ENCODE measurements around the gene ARL4C.

The ARL4C gene

GRCh38 chr2:234496835-234497593 lies at the start of gene ARL4C:
Gene ARL4C, minus strand, starts transcription at chr2:234497081. Its CDS starts 495 bp downstream, at chr2:234496586.
- FAIRE-seq, result no peak

- no peak for FAIRE-seq
Observed at GRCh38 chr2:234544659-234545611, 48.1 kb upstream of the ARL4C start.

GRCh38 chr2:234542742-234543141 lies 45.9 kb upstream of the ARL4C start:
- no peak for FAIRE-seq

- no peak for FAIRE-seq
Observed at GRCh38 chr2:234537929-234538328, 41.0 kb upstream of the ARL4C start.

- FAIRE-seq, result no peak
Observed at GRCh38 chr2:234536178-234536965, 39.5 kb upstream of the ARL4C start.

- no peak for FAIRE-seq
Observed at GRCh38 chr2:234535464-234535863, 38.6 kb upstream of the ARL4C start.

GRCh38 chr2:234534515-234534914 lies 37.6 kb upstream of the ARL4C start:
- no peak for FAIRE-seq

GRCh38 chr2:234533626-234534025 lies 36.7 kb upstream of the ARL4C start:
- no peak for FAIRE-seq

GRCh38 chr2:234528410-234529148 lies 31.7 kb upstream of the ARL4C start:
- FAIRE-seq, result no peak

- FAIRE-seq, result no peak
Observed at GRCh38 chr2:234526711-234527110, 29.8 kb upstream of the ARL4C start.

- no peak for FAIRE-seq
Observed at GRCh38 chr2:234521536-234521935, 24.7 kb upstream of the ARL4C start.

GRCh38 chr2:234518986-234519642 lies 22.2 kb upstream of the ARL4C start:
- FAIRE-seq, result no peak

GRCh38 chr2:234517971-234518370 lies 21.1 kb upstream of the ARL4C start:
- FAIRE-seq, result no peak

GRCh38 chr2:234514873-234515638 lies 18.2 kb upstream of the ARL4C start:
- no peak for FAIRE-seq

GRCh38 chr2:234514099-234514498 lies 17.2 kb upstream of the ARL4C start:
- no peak for FAIRE-seq

- no peak for FAIRE-seq
Observed at GRCh38 chr2:234512884-234513669, 16.2 kb upstream of the ARL4C start.

- FAIRE-seq, result no peak
Observed at GRCh38 chr2:234502919-234503285, 6.0 kb upstream of the ARL4C start.

- no peak for FAIRE-seq
Observed at GRCh38 chr2:234502285-234502918, 5.5 kb upstream of the ARL4C start.

GRCh38 chr2:234500394-234501006 lies 3.6 kb upstream of the ARL4C start:
- no peak for FAIRE-seq

Data from colon (tissue), 2 donors.